ENCODE results near the gene CPNE9.
A peak's percentile ranks its signal among the peaks of the same experiment; 100 is the strongest.

CPNE9 gene

DNA sequence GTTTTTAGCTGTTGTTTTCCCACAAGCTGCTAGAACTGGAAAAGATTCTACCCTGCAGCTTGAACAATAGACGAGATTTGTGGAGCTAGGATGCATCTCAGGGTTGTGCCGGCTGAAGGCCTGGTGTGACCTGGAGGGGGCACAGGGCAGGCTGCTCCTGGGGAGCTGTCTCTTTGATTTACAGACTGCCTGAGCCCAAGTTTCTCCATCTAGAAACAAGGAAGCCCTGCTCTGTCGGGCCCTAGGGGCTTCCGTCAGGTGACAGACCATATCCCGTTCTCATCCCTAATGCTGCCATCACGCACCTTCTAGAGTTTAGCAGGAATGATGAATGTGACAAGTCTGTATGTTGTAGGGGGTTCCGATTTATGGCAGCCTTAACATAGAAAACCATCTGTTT is 7.9 kb upstream of the CPNE9 start:
- Mint-ChIP-seq H3K4me3 (no peak overlapping the region), H3K9me3 (no peaks in the 10 kb centered on the region), H3K36me3 (ENCODE audit: low read depth) (peaks cover 11% of the 10 kb centered on the region), H3K27ac (no peak overlapping the region), H3K4me1 (ENCODE audit: low read depth) (no peaks in the 10 kb centered on the region), H3K27me3 (ENCODE audit: low read depth) (no peaks in the 10 kb centered on the region)
- no peak for DNase-seq (ENCODE audit: low spot score)

- H3K4me3 Mint-ChIP-seq = no peak overlapping the region
- H3K4me1 Mint-ChIP-seq (ENCODE audit: low read depth) = no peaks in the 10 kb centered on the region
- H3K27ac Mint-ChIP-seq = no peak overlapping the region
- no peak for DNase-seq (ENCODE audit: low spot score)
- peaks cover 11% of the 10 kb centered on the region for H3K36me3 Mint-ChIP-seq (ENCODE audit: low read depth)
- no peaks in the 10 kb centered on the region for H3K27me3 Mint-ChIP-seq (ENCODE audit: low read depth)
- H3K9me3 Mint-ChIP-seq = no peaks in the 10 kb centered on the region
These were observed 7.0 kb upstream of the CPNE9 start for GRCh38 chr3:9696480-9697220.

DNA sequence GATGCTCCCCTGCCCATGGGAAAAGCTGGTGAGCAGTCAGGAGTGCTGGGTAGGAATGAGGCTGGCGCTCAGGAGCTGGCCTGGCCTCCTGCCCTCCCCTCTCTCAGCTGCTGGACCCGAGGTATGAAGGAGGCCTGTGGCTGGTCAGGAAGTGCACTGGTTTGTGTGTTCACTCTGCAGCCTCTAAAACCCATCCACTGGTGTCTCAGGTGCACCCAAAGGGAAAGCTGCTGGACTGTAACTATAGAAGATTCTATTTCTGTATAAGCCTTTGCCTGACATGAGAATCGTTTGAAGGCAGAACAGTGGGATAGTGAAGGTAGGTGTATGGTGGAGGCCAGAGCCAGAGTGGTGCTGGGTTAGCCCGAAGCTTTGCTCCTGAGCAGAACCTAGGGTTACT is 5.7 kb upstream of the CPNE9 start:
- H3K27ac Mint-ChIP-seq = no peak overlapping the region
- DNase-seq (ENCODE audit: low spot score) = no peak
- H3K9me3 Mint-ChIP-seq = no peaks in the 10 kb centered on the region
- H3K27me3 Mint-ChIP-seq (ENCODE audit: low read depth) = peaks cover 1% of the 10 kb centered on the region
- no peaks in the 10 kb centered on the region for H3K4me1 Mint-ChIP-seq (ENCODE audit: low read depth)
- H3K36me3 Mint-ChIP-seq (ENCODE audit: low read depth) = peaks cover 13% of the 10 kb centered on the region
- no peak overlapping the region for H3K4me3 Mint-ChIP-seq

- H3K9me3 Mint-ChIP-seq = no peaks in the 10 kb centered on the region
- no peak overlapping the region for H3K27ac Mint-ChIP-seq
- no peak for DNase-seq (ENCODE audit: low spot score)
- H3K4me1 Mint-ChIP-seq (ENCODE audit: low read depth) = no peaks in the 10 kb centered on the region
- peaks cover 15% of the 10 kb centered on the region for H3K36me3 Mint-ChIP-seq (ENCODE audit: low read depth)
- H3K27me3 Mint-ChIP-seq (ENCODE audit: low read depth) = peaks cover 5% of the 10 kb centered on the region
- H3K4me3 Mint-ChIP-seq = no peak overlapping the region
These were observed 5.3 kb upstream of the CPNE9 start for GRCh38 chr3:9698293-9698692.

- no peak overlapping the region for H3K4me3 Mint-ChIP-seq
- no peak for DNase-seq (ENCODE audit: low spot score)
- peaks cover 12% of the 10 kb centered on the region for H3K36me3 Mint-ChIP-seq (ENCODE audit: low read depth)
- H3K27me3 Mint-ChIP-seq (ENCODE audit: low read depth) = peaks cover 20% of the 10 kb centered on the region
- H3K9me3 Mint-ChIP-seq = no peaks in the 10 kb centered on the region
- H3K4me1 Mint-ChIP-seq (ENCODE audit: low read depth) = no peaks in the 10 kb centered on the region
- no peak overlapping the region for H3K27ac Mint-ChIP-seq
These were observed 3.1 kb upstream of the CPNE9 start for GRCh38 chr3:9700536-9700935.

- Mint-ChIP-seq H3K4me3 (no peak overlapping the region), H3K27me3 (ENCODE audit: low read depth) (peaks cover 24% of the 10 kb centered on the region), H3K4me1 (ENCODE audit: low read depth) (no peaks in the 10 kb centered on the region), H3K27ac (no peak overlapping the region), H3K36me3 (ENCODE audit: low read depth) (peaks cover 10% of the 10 kb centered on the region), H3K9me3 (no peaks in the 10 kb centered on the region)
- DNase-seq (ENCODE audit: low spot score) = no peak
These were observed 2.6 kb upstream of the CPNE9 start for GRCh38 chr3:9701006-9701405.

- Mint-ChIP-seq H3K4me3 (no peak overlapping the region), H3K27ac (no peak overlapping the region)
These were observed 1.9 kb upstream of the CPNE9 start for GRCh38 chr3:9701711-9702110.

GRCh38 chr3:9703240-9703639 is 393 bp upstream of the CPNE9 start:
- no peaks in the 10 kb centered on the region for H3K9me3 Mint-ChIP-seq
- H3K27ac Mint-ChIP-seq = no peak overlapping the region
- no peak for DNase-seq (ENCODE audit: low spot score)
- H3K4me1 Mint-ChIP-seq (ENCODE audit: low read depth) = no peaks in the 10 kb centered on the region
- no peak overlapping the region for H3K4me3 Mint-ChIP-seq
- peaks cover 39% of the 10 kb centered on the region for H3K27me3 Mint-ChIP-seq (ENCODE audit: low read depth)
- peaks cover 7% of the 10 kb centered on the region for H3K36me3 Mint-ChIP-seq (ENCODE audit: low read depth)

More at GRCh38 chr3:9701711-9702110, 1.9 kb upstream of the CPNE9 start:
- no peak for DNase-seq (ENCODE audit: low spot score)
- Mint-ChIP-seq H3K27me3 (ENCODE audit: low read depth) (peaks cover 31% of the 10 kb centered on the region), H3K9me3 (no peaks in the 10 kb centered on the region), H3K36me3 (ENCODE audit: low read depth) (peaks cover 9% of the 10 kb centered on the region), H3K4me1 (ENCODE audit: low read depth) (no peaks in the 10 kb centered on the region)

DNA sequence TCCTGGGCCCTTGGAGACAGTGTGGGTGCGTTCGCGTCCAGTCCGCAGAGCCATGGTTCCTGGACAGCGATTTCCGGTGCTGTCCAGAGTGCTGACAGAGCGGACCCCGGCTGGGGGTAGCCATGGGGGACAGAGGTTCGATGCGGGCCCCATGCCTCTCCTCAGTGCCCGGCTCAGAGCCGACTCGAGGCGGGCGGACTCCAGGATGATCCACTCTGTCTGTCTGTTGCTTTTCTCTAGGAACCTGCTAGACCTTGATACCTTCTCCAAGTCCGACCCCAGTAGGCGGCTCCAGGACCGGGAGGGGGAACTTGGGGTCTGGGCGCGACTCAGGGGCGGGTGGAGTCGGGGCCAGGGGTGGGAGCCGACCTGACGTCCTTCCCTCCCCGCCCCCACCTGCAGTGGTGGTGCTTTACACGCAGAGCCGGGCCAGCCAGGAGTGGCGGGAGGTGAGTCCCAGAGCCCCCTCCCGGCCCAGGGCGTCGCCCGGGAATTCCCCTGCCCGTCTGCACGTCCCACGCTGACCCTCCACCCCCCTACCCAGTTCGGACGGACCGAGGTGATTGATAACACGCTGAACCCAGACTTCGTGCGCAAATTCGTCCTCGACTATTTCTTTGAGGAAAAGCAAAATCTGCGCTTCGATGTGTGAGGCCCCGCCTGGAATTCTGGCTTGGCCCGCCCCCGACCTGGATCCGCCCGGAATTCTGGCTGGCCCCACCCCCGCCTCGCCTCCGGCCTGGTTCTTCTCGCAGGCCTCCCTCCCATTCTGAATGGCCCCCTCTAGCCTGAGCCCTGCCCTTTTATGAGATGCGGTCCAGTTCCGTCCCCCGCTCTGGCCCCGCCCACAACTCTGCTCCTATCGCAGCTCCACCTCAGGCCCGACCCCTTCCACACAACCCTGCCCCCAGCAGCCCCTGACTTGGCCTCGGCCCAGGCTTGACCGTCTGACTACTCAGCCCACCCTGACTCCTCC is 1.0 kb downstream of the CPNE9 start:
- Mint-ChIP-seq H3K27ac (no peak overlapping the region), H3K4me1 (ENCODE audit: low read depth) (no peaks in the 10 kb centered on the region), H3K27me3 (ENCODE audit: low read depth) (peaks cover 41% of the 10 kb centered on the region), H3K9me3 (no peaks in the 10 kb centered on the region), H3K36me3 (ENCODE audit: low read depth) (peaks cover 6% of the 10 kb centered on the region), H3K4me3 (peak overlapping the region; percentile 21)
- DNase-seq (ENCODE audit: low spot score) = peak; percentile 13

DNA sequence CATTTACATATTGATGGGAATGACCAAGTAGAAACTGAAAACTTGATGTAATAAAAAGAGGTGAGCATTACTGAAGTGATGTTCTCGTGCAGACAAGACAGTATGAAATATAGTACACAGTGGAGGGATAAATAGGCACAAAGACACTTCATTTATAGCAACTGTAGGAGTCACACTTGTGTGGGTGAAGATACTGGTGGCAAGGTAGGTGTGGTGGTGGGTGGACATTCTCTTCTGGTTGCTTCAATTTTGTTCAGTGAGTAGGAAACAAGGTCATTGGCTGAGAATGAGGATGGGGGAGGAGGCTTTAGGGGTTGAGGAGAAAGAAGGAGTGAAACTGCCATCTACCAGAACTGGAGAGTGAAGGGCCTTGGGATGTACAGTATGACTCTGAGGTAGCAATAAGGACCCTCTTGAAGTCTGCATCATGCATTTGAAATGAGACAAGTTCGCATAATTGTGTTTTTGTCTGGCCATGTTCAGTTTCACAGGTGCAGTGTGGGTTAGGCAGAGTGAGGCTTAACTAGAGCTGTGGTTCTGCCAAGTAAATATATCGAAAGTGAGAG is 6.6 kb downstream of the CPNE9 start:
- H3K27me3 Mint-ChIP-seq (ENCODE audit: low read depth) = peaks cover 27% of the 10 kb centered on the region
- H3K4me1 Mint-ChIP-seq (ENCODE audit: low read depth) = no peaks in the 10 kb centered on the region

GRCh38 chr3:9712415-9712814 is 8.8 kb downstream of the CPNE9 start:
- no peaks in the 10 kb centered on the region for H3K36me3 Mint-ChIP-seq (ENCODE audit: low read depth)
- no peak overlapping the region for H3K27ac Mint-ChIP-seq
- no peaks in the 10 kb centered on the region for H3K4me1 Mint-ChIP-seq (ENCODE audit: low read depth)
- no peak overlapping the region for H3K4me3 Mint-ChIP-seq
- DNase-seq (ENCODE audit: low spot score) = no peak
- H3K27me3 Mint-ChIP-seq (ENCODE audit: low read depth) = peaks cover 8% of the 10 kb centered on the region
- H3K9me3 Mint-ChIP-seq = no peaks in the 10 kb centered on the region

More for the DNA sequence above, 6.6 kb downstream of the CPNE9 start:
- H3K9me3 Mint-ChIP-seq = no peaks in the 10 kb centered on the region
- no peak overlapping the region for H3K4me3 Mint-ChIP-seq
- no peak overlapping the region for H3K27ac Mint-ChIP-seq
- no peaks in the 10 kb centered on the region for H3K36me3 Mint-ChIP-seq (ENCODE audit: low read depth)
- no peak for DNase-seq (ENCODE audit: low spot score)

- no peak overlapping the region for H3K4me3 Mint-ChIP-seq
- DNase-seq (ENCODE audit: low spot score) = no peak
- peaks cover 5% of the 10 kb centered on the region for H3K27me3 Mint-ChIP-seq (ENCODE audit: low read depth)
- no peaks in the 10 kb centered on the region for H3K4me1 Mint-ChIP-seq (ENCODE audit: low read depth)
- no peaks in the 10 kb centered on the region for H3K9me3 Mint-ChIP-seq
- no peaks in the 10 kb centered on the region for H3K36me3 Mint-ChIP-seq (ENCODE audit: low read depth)
- no peak overlapping the region for H3K27ac Mint-ChIP-seq
These were observed 9.5 kb downstream of the CPNE9 start for GRCh38 chr3:9713142-9713541.

- no peaks in the 10 kb centered on the region for H3K9me3 Mint-ChIP-seq
- peaks cover 3% of the 10 kb centered on the region for H3K27me3 Mint-ChIP-seq (ENCODE audit: low read depth)
- no peak overlapping the region for H3K27ac Mint-ChIP-seq
- H3K36me3 Mint-ChIP-seq (ENCODE audit: low read depth) = no peaks in the 10 kb centered on the region
- DNase-seq (ENCODE audit: low spot score) = no peak
- no peak overlapping the region for H3K4me3 Mint-ChIP-seq
- H3K4me1 Mint-ChIP-seq (ENCODE audit: low read depth) = no peaks in the 10 kb centered on the region
These were observed 11.5 kb downstream of the CPNE9 start for GRCh38 chr3:9715136-9715535.
